ENCODE measurements around the gene TCP11L1. TPM values are rescaled to one million over a fixed set of nuclear protein-coding genes. Genes with fewer than 3 reads are reported as not detected.

TCP11L1 gene
- total RNA-seq, 1 donor from 2014 or later, result 28.7 TPM

DNA sequence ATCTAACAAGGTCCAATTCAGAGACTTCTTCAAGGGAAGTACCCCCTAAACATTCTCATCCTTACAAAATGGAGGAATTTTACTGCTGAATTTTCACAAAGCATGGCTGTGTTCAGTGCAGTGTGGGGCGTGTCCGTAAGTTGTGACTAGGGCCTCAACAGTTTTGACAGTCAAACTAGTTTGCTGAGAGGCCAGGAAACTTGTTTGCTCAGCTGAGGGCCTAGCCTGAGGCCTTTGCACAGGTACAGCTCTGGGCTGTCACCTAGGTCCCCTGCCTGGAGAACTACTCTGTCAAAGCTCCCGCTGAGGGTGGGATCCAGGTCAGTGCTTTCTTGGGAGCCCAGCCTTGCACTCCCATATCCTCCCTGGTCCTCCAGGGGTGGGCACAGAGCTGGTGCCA, 27.9 kb downstream of the TCP11L1 start:
- Histone ChIP-seq H3K4me3 (no peak overlapping the region), H3K27me3 (no peaks in the 10 kb centered on the region), H3K9me3 (no peaks in the 10 kb centered on the region), H3K27ac (no peak overlapping the region), H3K36me3 (peaks cover 0 to 51% of the 10 kb centered on the region in 2 donors), H3K4me1 (peaks cover 27% of the 10 kb centered on the region)
- no peak for TF ChIP-seq POLR2A (IDR thresholded peaks at IDR 0.05)
- TF ChIP-seq POLR2AphosphoS5 (IDR thresholded peaks at IDR 0.05; ENCODE audit: insufficient read depth in 1 of 2, low read depth in 1 of 2), result no peak
- TF ChIP-seq, protein P1, sequence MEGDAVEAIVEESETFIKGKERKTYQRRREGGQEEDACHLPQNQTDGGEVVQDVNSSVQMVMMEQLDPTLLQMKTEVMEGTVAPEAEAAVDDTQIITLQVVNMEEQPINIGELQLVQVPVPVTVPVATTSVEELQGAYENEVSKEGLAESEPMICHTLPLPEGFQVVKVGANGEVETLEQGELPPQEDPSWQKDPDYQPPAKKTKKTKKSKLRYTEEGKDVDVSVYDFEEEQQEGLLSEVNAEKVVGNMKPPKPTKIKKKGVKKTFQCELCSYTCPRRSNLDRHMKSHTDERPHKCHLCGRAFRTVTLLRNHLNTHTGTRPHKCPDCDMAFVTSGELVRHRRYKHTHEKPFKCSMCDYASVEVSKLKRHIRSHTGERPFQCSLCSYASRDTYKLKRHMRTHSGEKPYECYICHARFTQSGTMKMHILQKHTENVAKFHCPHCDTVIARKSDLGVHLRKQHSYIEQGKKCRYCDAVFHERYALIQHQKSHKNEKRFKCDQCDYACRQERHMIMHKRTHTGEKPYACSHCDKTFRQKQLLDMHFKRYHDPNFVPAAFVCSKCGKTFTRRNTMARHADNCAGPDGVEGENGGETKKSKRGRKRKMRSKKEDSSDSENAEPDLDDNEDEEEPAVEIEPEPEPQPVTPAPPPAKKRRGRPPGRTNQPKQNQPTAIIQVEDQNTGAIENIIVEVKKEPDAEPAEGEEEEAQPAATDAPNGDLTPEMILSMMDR (IDR thresholded peaks at IDR 0.05), result no peak
- intact Hi-C loops (cut with DNase I), result loop anchor here (5.0 kb wide), 1 partner anchor 105 kb away; no protein-coding TSS in a partner anchor
- DNase-seq (ENCODE audit: extremely low spot score in 2 of 2), result peak in 1 of 2 donors; percentile 49

DNA sequence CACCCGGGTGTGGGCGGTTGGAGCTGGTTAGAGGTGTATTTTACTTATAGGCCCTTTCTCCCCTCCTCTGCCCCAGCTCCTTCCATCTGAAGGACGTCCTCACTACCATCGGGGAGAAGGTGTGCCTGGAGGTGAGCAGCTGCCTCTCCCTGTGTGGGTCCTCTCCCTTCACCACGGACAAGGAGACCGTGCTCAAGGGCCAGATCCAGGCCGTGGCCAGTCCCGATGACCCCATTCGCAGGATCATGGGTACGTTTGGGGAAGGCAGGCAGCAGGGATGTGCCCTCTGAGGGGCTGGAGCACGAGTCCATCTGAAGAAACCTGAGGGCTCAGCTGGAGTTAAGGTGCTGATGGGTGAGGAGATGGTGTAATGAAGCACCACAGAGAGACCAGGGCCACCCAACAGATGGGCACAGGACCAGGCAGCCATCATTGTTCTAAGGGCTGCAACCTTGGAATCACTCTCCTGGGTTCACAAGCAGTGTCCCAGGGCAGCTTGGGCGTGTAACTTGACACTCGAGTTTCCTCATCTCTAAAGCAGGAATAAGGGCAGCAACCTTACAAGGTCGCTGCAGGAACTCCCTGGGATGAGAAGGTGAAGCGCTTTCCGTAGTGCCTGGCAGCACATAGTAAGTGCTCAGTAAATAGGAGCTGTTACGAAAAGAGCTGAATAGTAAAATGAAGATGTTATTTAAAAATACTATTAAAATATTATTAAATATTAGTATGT, 29.4 kb downstream of the TCP11L1 start:
- Histone ChIP-seq H3K9me3 (no peaks in the 10 kb centered on the region), H3K27ac (no peak overlapping the region), H3K4me1 (peaks cover 18% of the 10 kb centered on the region), H3K27me3 (no peaks in the 10 kb centered on the region), H3K36me3 (peaks cover 0 to 60% of the 10 kb centered on the region in 2 donors), H3K4me3 (no peak overlapping the region)
- TF ChIP-seq POLR2A (IDR thresholded peaks at IDR 0.05) (no peak), POLR2AphosphoS5 (IDR thresholded peaks at IDR 0.05; ENCODE audit: insufficient read depth in 1 of 2, low read depth in 1 of 2) (no peak)
- TF ChIP-seq, protein P1 (IDR thresholded peaks at IDR 0.05), result no peak
- intact Hi-C loops (cut with DNase I), result loop anchor here (5.0 kb wide), 1 partner anchor 106 kb away; no protein-coding TSS in a partner anchor
- DNase-seq (ENCODE audit: extremely low spot score in 2 of 2), result no peak

DNA sequence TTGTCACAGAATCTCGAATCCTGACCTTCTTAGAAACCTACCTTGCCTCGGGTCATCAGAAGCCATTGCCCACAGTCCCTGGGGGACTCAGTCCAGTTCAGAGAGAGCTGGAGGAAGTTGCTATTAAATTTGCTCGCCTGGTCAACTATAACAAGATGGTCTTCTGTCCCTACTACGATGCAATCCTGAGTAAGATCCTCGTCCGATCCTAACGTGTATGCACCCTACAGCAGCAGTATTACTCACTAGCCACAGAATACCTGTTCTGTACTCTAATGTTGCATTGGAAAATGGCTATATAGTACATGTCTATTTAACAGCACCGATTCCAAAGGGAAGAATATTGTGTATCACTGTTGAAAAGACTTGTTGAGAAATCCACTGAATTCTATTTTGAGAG, 33.1 kb downstream of the TCP11L1 start:
- H3K27ac ChIP-seq, result no peak overlapping the region
- H3K4me1 ChIP-seq, result no peaks in the 10 kb centered on the region
- no peaks in the 10 kb centered on the region for H3K27me3 ChIP-seq
- no peak overlapping the region for H3K4me3 ChIP-seq
- peaks cover 0 to 72% of the 10 kb centered on the region in 2 donors for H3K36me3 ChIP-seq
- H3K9me3 ChIP-seq, result no peaks in the 10 kb centered on the region
- TF ChIP-seq, protein P1 (IDR thresholded peaks at IDR 0.05), result no peak
- TF ChIP-seq POLR2A (IDR thresholded peaks at IDR 0.05), result no peak
- TF ChIP-seq POLR2AphosphoS5 (IDR thresholded peaks at IDR 0.05; ENCODE audit: insufficient read depth in 1 of 2, low read depth in 1 of 2), result no peak
- intact Hi-C loops (cut with DNase I), result no loop called here
- no peak for DNase-seq (ENCODE audit: extremely low spot score in 2 of 2)

DNA sequence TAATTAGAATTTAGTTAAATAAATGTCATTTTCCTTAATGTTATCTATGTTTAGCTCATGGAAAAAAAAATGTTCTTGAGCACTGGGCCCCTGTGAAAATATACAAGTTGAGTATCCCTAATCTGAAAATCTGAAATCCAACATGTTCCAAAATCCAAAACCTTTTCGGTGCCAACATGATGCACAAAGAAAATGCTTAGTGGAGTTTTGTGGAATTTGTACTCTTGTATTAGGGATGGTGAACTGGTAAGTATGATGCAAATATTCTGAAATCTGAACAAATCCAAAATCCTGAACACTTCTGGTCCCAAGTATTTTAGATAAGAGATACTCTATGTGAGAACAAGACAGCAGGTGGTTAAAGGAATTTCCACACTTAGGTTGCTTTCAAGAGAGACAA, 44.5 kb downstream of the TCP11L1 start:
- TF ChIP-seq POLR2A (IDR thresholded peaks at IDR 0.05) (no peak), POLR2AphosphoS5 (IDR thresholded peaks at IDR 0.05; ENCODE audit: insufficient read depth in 1 of 2, low read depth in 1 of 2) (no peak)
- TF ChIP-seq, protein P1 (IDR thresholded peaks at IDR 0.05), result no peak
- intact Hi-C loops (cut with DNase I), result no loop called here
- no peak for DNase-seq (ENCODE audit: extremely low spot score in 2 of 2)

DNA sequence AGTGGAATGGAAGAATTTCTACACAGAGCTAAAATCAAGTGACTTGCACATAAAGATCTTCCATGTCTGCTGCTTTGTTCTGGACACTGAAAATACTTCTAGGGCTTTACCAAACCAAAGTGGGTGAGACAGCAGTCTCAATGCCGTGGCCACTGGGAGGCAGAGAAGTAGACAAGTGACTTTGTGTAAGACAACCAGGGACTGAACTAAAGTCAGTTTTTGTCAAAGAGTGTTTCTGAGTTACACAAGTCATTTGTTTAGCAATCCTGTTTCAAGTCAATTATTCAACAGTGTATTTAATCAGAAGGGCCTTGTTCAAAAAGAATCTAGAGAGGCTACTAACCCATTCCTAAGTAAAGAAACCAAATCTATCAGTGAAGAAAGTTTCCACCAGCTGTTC, 46.6 kb downstream of the TCP11L1 start:
- no peaks in the 10 kb centered on the region for H3K4me1 ChIP-seq
- intact Hi-C loops (cut with DNase I), result no loop called here
- DNase-seq (ENCODE audit: extremely low spot score in 2 of 2), result no peak
- no peak for TF ChIP-seq POLR2A (IDR thresholded peaks at IDR 0.05)
- no peak for TF ChIP-seq POLR2AphosphoS5 (IDR thresholded peaks at IDR 0.05; ENCODE audit: insufficient read depth in 1 of 2, low read depth in 1 of 2)
- TF ChIP-seq, protein P1 (IDR thresholded peaks at IDR 0.05), result no peak
- H3K36me3 ChIP-seq, result peaks cover 0 to 32% of the 10 kb centered on the region in 2 donors
- H3K27ac ChIP-seq, result no peak overlapping the region
- no peaks in the 10 kb centered on the region for H3K27me3 ChIP-seq
- H3K9me3 ChIP-seq, result no peaks in the 10 kb centered on the region
- no peak overlapping the region for H3K4me3 ChIP-seq

More for the DNA sequence above, 44.5 kb downstream of the TCP11L1 start:
- Histone ChIP-seq H3K4me1 (no peaks in the 10 kb centered on the region), H3K36me3 (peaks cover 0 to 42% of the 10 kb centered on the region in 2 donors), H3K4me3 (no peak overlapping the region), H3K27me3 (no peaks in the 10 kb centered on the region), H3K27ac (no peak overlapping the region), H3K9me3 (no peaks in the 10 kb centered on the region)

Data from vagina (tissue), 2 donors.